Measurements from ENCODE around the gene COL24A1. TPM values are rescaled to one million over a fixed set of nuclear protein-coding genes. Genes with fewer than 3 reads are reported as not detected.

Gene COL24A1
- total RNA-seq, 1 donor from 2014 or later, result 1.1 TPM

GRCh38 chr1:85692730-85693314 is 463.8 kb downstream of the COL24A1 start:
- Histone ChIP-seq H3K9me3 (no peaks in the 10 kb centered on the region), H3K4me3 (no peak overlapping the region), H3K4me1 (no peaks in the 10 kb centered on the region), H3K27me3 (ENCODE audit: low read depth) (no peaks in the 10 kb centered on the region), H3K27ac (no peak overlapping the region), H3K36me3 (peaks cover 10% of the 10 kb centered on the region)
- DNase-seq (no peak), ATAC-seq (peak in 1 of 2 donors; percentile 54)
- TF ChIP-seq CTCF (IDR thresholded peaks at IDR 0.05), result peak; percentile 38
- intact Hi-C loops (cut with DNase I), result no loop called here

- no peak for TF ChIP-seq CTCF (IDR thresholded peaks at IDR 0.05)
- DNase-seq, result no peak
- Histone ChIP-seq H3K4me3 (no peak overlapping the region), H3K27ac (no peak overlapping the region), H3K4me1 (no peaks in the 10 kb centered on the region), H3K36me3 (peaks cover 10% of the 10 kb centered on the region), H3K27me3 (ENCODE audit: low read depth) (no peaks in the 10 kb centered on the region), H3K9me3 (no peaks in the 10 kb centered on the region)
- no peak for ATAC-seq
- intact Hi-C loops (cut with DNase I), result no loop called here
Measured at GRCh38 chr1:85689775-85690404, 466.7 kb downstream of the COL24A1 start.

GRCh38 chr1:85683292-85684025 is 473.1 kb downstream of the COL24A1 start:
- Histone ChIP-seq H3K36me3 (peaks cover under 1% of the 10 kb centered on the region), H3K27ac (no peak overlapping the region), H3K4me1 (no peaks in the 10 kb centered on the region), H3K27me3 (ENCODE audit: low read depth) (no peaks in the 10 kb centered on the region), H3K4me3 (no peak overlapping the region), H3K9me3 (no peaks in the 10 kb centered on the region)
- no peak for TF ChIP-seq CTCF (IDR thresholded peaks at IDR 0.05)
- no peak for DNase-seq
- ATAC-seq, result no peak
- intact Hi-C loops (cut with DNase I), result no loop called here

- H3K27me3 ChIP-seq (ENCODE audit: low read depth), result no peaks in the 10 kb centered on the region
- no peaks in the 10 kb centered on the region for H3K4me1 ChIP-seq
- no peak for DNase-seq
- no peak overlapping the region for H3K4me3 ChIP-seq
- intact Hi-C loops (cut with DNase I), result no loop called here
- H3K36me3 ChIP-seq, result peaks cover 24% of the 10 kb centered on the region
- H3K27ac ChIP-seq, result no peak overlapping the region
- no peak for TF ChIP-seq CTCF (IDR thresholded peaks at IDR 0.05)
- ATAC-seq, result peak in 1 of 2 donors; percentile 43
- H3K9me3 ChIP-seq, result no peaks in the 10 kb centered on the region
Measured at GRCh38 chr1:85681087-85681486, 475.5 kb downstream of the COL24A1 start.

Other genes starting within 250 kb of the COL24A1 start
- gene ODF2L, start 239.6 kb upstream of the COL24A1 start, total RNA-seq, result 46.6 TPM